ENCODE data around the gene FBL.

DNA sequence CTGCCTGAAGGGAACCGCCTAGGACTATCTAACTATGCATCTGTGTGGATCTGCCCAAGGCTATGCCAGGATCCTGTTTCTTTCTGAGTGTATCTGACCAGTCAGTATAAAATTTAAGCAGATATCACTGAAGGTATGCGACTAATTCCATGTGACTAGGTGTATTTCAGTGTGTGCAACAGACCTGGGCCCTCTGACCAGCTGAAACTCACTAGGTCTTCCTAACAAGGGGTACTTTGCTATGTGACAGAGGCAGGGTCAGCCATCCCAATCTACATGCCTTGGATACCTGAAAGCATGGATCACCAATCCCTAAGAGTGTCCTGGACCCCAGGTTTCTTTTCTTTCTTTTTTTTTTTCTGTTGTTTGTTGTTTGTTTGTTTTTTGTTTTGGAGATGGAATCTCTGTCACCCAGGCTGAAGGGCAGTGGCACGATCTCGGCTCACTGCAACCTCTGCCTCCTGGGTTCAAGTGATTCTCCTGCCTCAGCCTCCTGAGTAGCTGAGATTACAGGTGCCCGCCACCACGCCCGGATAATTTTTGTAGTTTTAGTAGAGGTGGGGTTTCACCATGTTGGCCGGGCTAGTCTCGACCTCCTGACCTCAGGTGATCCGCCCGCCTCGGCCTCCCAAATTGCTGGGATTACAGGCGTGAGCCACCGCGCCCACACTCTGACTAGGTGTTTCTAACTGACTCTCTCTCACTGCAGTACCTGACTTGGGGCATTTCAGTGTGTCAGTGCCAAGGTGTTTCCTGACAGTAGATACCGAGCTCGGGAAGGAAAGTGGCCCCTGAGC, 44.8 kb upstream of the FBL start:
- TF ChIP-seq, protein P1, sequence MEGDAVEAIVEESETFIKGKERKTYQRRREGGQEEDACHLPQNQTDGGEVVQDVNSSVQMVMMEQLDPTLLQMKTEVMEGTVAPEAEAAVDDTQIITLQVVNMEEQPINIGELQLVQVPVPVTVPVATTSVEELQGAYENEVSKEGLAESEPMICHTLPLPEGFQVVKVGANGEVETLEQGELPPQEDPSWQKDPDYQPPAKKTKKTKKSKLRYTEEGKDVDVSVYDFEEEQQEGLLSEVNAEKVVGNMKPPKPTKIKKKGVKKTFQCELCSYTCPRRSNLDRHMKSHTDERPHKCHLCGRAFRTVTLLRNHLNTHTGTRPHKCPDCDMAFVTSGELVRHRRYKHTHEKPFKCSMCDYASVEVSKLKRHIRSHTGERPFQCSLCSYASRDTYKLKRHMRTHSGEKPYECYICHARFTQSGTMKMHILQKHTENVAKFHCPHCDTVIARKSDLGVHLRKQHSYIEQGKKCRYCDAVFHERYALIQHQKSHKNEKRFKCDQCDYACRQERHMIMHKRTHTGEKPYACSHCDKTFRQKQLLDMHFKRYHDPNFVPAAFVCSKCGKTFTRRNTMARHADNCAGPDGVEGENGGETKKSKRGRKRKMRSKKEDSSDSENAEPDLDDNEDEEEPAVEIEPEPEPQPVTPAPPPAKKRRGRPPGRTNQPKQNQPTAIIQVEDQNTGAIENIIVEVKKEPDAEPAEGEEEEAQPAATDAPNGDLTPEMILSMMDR (conservative IDR thresholded peaks at IDR 0.05): no peak
- no peak for TF ChIP-seq EZH2 (IDR thresholded peaks at IDR 0.05; ENCODE audit: low read depth)

All from PC-9 (cell line).